Motor neuron (in vitro differentiated cells): ENCODE measurements around the gene PPM1L. TPM values are rescaled to one million over a fixed set of nuclear protein-coding genes. Genes with fewer than 3 reads are reported as not detected.
"Not testable (repeated sequence)": the region's sequence is repeated elsewhere in the genome, so short reads cannot be mapped to it uniquely, and the experiment has no call there.

Experiments used
- ATAC-seq, 8 experiments: fragments of 200-7000 bp; cut with Tn5 transposase; replicated peaks in 6 of 8; 2 replicates each; pipeline ENCODE4 v1.8.0; 2021; ENCODE audit warnings: mild to moderate bottlenecking in 8 of 8, moderate library complexity in 8 of 8
- H3K27ac ChIP-seq, 2 donors: fragments of 250-450 bp; sonication (Bioruptor Pico); 2 replicates each; pipeline ENCODE4 v1.9.0; 2021; ENCODE audit warnings: antibody characterized with exemption in 2 of 2, mild to moderate bottlenecking in 2 of 2, moderate library complexity in 1 of 2
- H3K4me1 ChIP-seq, 2 donors: fragments of 250-450 bp; sonication (Bioruptor Pico); replicated peaks in 1 of 2; 2 replicates each; pipeline ENCODE4 v1.6.1; 2021; ENCODE audit warnings: antibody characterized with exemption in 2 of 2, mild to moderate bottlenecking in 2 of 2, moderate library complexity in 1 of 2
- H3K4me3 ChIP-seq, 5 donors: fragments of 250-450 bp; sonication (Bioruptor Pico); 2 replicates each; pipeline ENCODE4 v1.9.0; 2021; ENCODE audit warnings: antibody characterized with exemption in 5 of 5, mild to moderate bottlenecking in 5 of 5, moderate library complexity in 4 of 5
- WGBS, 10 experiments: fragments of 450-650 bp; shearing (Covaris generic); methylation state at CpG; one replicate each; pipeline ENCODE4 v1.0.0; 2022; 5-methylcytosine and 5-hydroxymethylcytosine counted together
- in situ Hi-C, 9 experiments: fragments of 400-800 bp; cut with MboI; loops; one replicate each; pipeline ENCODE4 v1.15.0; 2021; ENCODE audit warnings: low sequenced_read_pairs in 9 of 9, low pct_unique_long_range_greater_than_20kb in 2 of 9; ENCODE audit not compliant: unreplicated experiment in 9 of 9
- total RNA-seq, 8 experiments: library from RNA; unstranded; fragments of 300-600 nt; gene quantifications; 2 replicates each; pipeline versions ENCODE4 v1.2.3 to v1.2.4, GENCODE V29; 2022

PPM1L gene
- total RNA-seq, 8 experiments from 2014 or later, result 10.8 to 27.3 (median 22.1) TPM

GRCh38 chr3:161025911-161026310, 269.9 kb downstream of the PPM1L start:
- no peak overlapping the region for H3K4me3 ChIP-seq
- 0 to 100% (median 61%) methylated on average over 1 of the region's 1 CpG for WGBS, 10 experiments
- H3K27ac ChIP-seq, result no peak overlapping the region
- in situ Hi-C loops, result no loop called here
- no peak for ATAC-seq
- H3K4me1 ChIP-seq, result no peaks in the 10 kb centered on the region

- 41 to 100% (median 76%) methylated on average over 1 to 5 of the region's 6 CpGs; no CpG with 5 or more reads in 1 of the 10 experiments for WGBS, 10 experiments
- H3K4me1 ChIP-seq, result no peaks in the 10 kb centered on the region
- no peak overlapping the region for H3K4me3 ChIP-seq
- ATAC-seq, result no peak
- in situ Hi-C loops, result no loop called here
- H3K27ac ChIP-seq, result no peak overlapping the region
These were observed 270.8 kb downstream of the PPM1L start for GRCh38 chr3:161026612-161027510.

GRCh38 chr3:161028555-161029153, 272.6 kb downstream of the PPM1L start:
- Histone ChIP-seq H3K27ac (no peak overlapping the region), H3K4me1 (no peaks in the 10 kb centered on the region), H3K4me3 (no peak overlapping the region)
- WGBS, 10 experiments, result 53 to 100% (median 71%) methylated on average over 2 to 5 of the region's 5 CpGs; no CpG with 5 or more reads in 3 of the 10 experiments
- peak in 3 of 8 experiments; percentile 28 to 68 (median 63) for ATAC-seq
- in situ Hi-C loops, result no loop called here

- 44 to 100% (median 100%) methylated on average over 1 of the region's 1 CpG; no CpG with 5 or more reads in 2 of the 10 experiments for WGBS, 10 experiments
- in situ Hi-C loops, result no loop called here
- no peak overlapping the region for H3K4me3 ChIP-seq
- no peaks in the 10 kb centered on the region for H3K4me1 ChIP-seq
- no peak overlapping the region for H3K27ac ChIP-seq
- ATAC-seq, result peak in 1 of 8 experiments; percentile 74
These were observed 275.1 kb downstream of the PPM1L start for GRCh38 chr3:161031134-161031533.

GRCh38 chr3:161034913-161035550, 279.0 kb downstream of the PPM1L start:
- H3K4me1 ChIP-seq, ATAC-seq, H3K4me3 ChIP-seq, in situ Hi-C loops, H3K27ac ChIP-seq: not testable (repeated sequence)
- WGBS, 10 experiments, result 17 to 96% (median 87%) methylated on average over 1 to 5 of the region's 5 CpGs

- no peak overlapping the region for H3K27ac ChIP-seq
These were observed 279.7 kb downstream of the PPM1L start for GRCh38 chr3:161035711-161036110.

GRCh38 chr3:161038725-161039124, 282.7 kb downstream of the PPM1L start:
- in situ Hi-C loops, result no loop called here
- H3K27ac ChIP-seq, result no peak overlapping the region
- no peak for ATAC-seq
- WGBS, 10 experiments, result 17 to 100% (median 74%) methylated on average over 1 to 3 of the region's 3 CpGs; no CpG with 5 or more reads in 1 of the 10 experiments
- no peak overlapping the region for H3K4me3 ChIP-seq
- no peaks in the 10 kb centered on the region for H3K4me1 ChIP-seq

More at GRCh38 chr3:161035711-161036110, 279.7 kb downstream of the PPM1L start:
- no peak for ATAC-seq
- no peaks in the 10 kb centered on the region for H3K4me1 ChIP-seq
- 10 to 95% (median 69%) methylated on average over 1 to 2 of the region's 2 CpGs; no CpG with 5 or more reads in 2 of the 10 experiments for WGBS, 10 experiments
- in situ Hi-C loops, result no loop called here
- H3K4me3 ChIP-seq, result no peak overlapping the region

GRCh38 chr3:161042023-161042501, 286.0 kb downstream of the PPM1L start:
- no peak overlapping the region for H3K27ac ChIP-seq
- in situ Hi-C loops, result no loop called here
- no peak overlapping the region for H3K4me3 ChIP-seq
- 0 to 83% (median 54%) methylated on average over 1 to 2 of the region's 2 CpGs for WGBS, 10 experiments
- no peaks in the 10 kb centered on the region for H3K4me1 ChIP-seq
- peak in 3 of 8 experiments; percentile 46 to 97 (median 62) for ATAC-seq

GRCh38 chr3:161043336-161044035, 287.5 kb downstream of the PPM1L start:
- in situ Hi-C loops, result no loop called here
- ATAC-seq, result peak in 2 of 8 experiments; percentile 34 to 67
- Histone ChIP-seq H3K4me3 (no peak overlapping the region), H3K27ac (no peak overlapping the region), H3K4me1 (no peaks in the 10 kb centered on the region)
- WGBS, 10 experiments, result 25 to 100% (median 86%) methylated on average over 1 to 4 of the region's 5 CpGs; no CpG with 5 or more reads in 1 of the 10 experiments

GRCh38 chr3:161049683-161050248, 293.7 kb downstream of the PPM1L start:
- ATAC-seq, result no peak
- H3K4me1 ChIP-seq, result no peaks in the 10 kb centered on the region
- WGBS, 10 experiments, result 46 to 100% (median 89%) methylated on average over 1 to 4 of the region's 4 CpGs; no CpG with 5 or more reads in 1 of the 10 experiments
- H3K27ac ChIP-seq, result no peak overlapping the region
- H3K4me3 ChIP-seq, result no peak overlapping the region
- in situ Hi-C loops, result no loop called here

GRCh38 chr3:161050935-161051334, 294.9 kb downstream of the PPM1L start:
- in situ Hi-C loops, result no loop called here

GRCh38 chr3:161051856-161052255, 295.8 kb downstream of the PPM1L start:
- WGBS, 10 experiments, result 52 to 100% (median 97%) methylated on average over 1 to 6 of the region's 6 CpGs; no CpG with 5 or more reads in 3 of the 10 experiments
- in situ Hi-C loops, result no loop called here
- H3K4me3 ChIP-seq, result no peak overlapping the region
- H3K27ac ChIP-seq, result no peak overlapping the region
- peaks cover 9 to 12% of the 10 kb centered on the region in 2 donors for H3K4me1 ChIP-seq
- no peak for ATAC-seq

More at GRCh38 chr3:161050935-161051334, 294.9 kb downstream of the PPM1L start:
- no peak overlapping the region for H3K27ac ChIP-seq
- 66 to 100% (median 93%) methylated on average over 1 to 3 of the region's 3 CpGs; no CpG with 5 or more reads in 2 of the 10 experiments for WGBS, 10 experiments
- no peak overlapping the region for H3K4me3 ChIP-seq
- peaks cover 9 to 11% of the 10 kb centered on the region in 2 donors for H3K4me1 ChIP-seq
- no peak for ATAC-seq
